BLaER1 treated with 17β-estradiol and CSF1 and Interleukin-3, amounts not matched to agents 10 nM and 100 nM (cell line): ENCODE data around the gene BSG.
A peak's percentile ranks its signal among the peaks of the same experiment; 100 is the strongest.

ENCODE experiments used
- H3K27ac ChIP-seq, 11 experiments: shearing (Covaris generic); formaldehyde crosslinking; 2 replicates each; pipeline ENCODE4 v1.8.1; 2022
- H3K27me3 ChIP-seq, 11 experiments: shearing (Covaris generic); formaldehyde crosslinking; 2 replicates each; pipeline ENCODE4 v1.8.1; 2022
- H3K36me3 ChIP-seq, 11 experiments: shearing (Covaris generic); formaldehyde crosslinking; 2 replicates each; pipeline ENCODE4 v1.8.1; 2022
- H3K4me1 ChIP-seq, 10 experiments: shearing (Covaris generic); formaldehyde crosslinking; 2 replicates each; pipeline ENCODE4 v1.8.1; 2022
- H3K4me2 ChIP-seq, 11 experiments: shearing (Covaris generic); formaldehyde crosslinking; 2 replicates each; pipeline ENCODE4 v1.8.1; 2022
- H3K4me3 ChIP-seq, 10 experiments: shearing (Covaris generic); formaldehyde crosslinking; 2 replicates each; pipeline ENCODE4 v1.8.1; 2022
- H3K9ac ChIP-seq, 11 experiments: shearing (Covaris generic); formaldehyde crosslinking; 2 replicates each; pipeline ENCODE4 v1.8.1; 2022
- H3K9me3 ChIP-seq, 11 experiments: shearing (Covaris generic); formaldehyde crosslinking; replicated peaks in 1 of 11; 2 replicates each; pipeline ENCODE4 v1.8.1; 2022
- H4K20me1 ChIP-seq, 11 experiments: shearing (Covaris generic); formaldehyde crosslinking; 2 replicates each; pipeline ENCODE4 v1.8.1; 2022
- Cebpa-rat ChIP-seq, 11 experiments: shearing (Covaris generic); IDR thresholded peaks; 2 replicates each; pipeline ENCODE4 v1.8.1; 2022

BSG gene

GRCh38 chr19:547836-548720, 24.3 kb upstream of the BSG start:
- Histone ChIP-seq H3K4me3 (no peak overlapping the region), H3K36me3 (peaks cover 0 to 9% (median 4%) of the 10 kb centered on the region in 11 experiments; a peak in 8 of 22 replicates), H3K9me3 (no peaks in the 10 kb centered on the region), H3K4me1 (peaks cover 0 to 19% (median 9%) of the 10 kb centered on the region in 10 experiments; a peak in 11 of 20 replicates), H3K27me3 (no peaks in the 10 kb centered on the region), H3K27ac (no peak overlapping the region), H4K20me1 (peaks cover 0 to 12% (median 2%) of the 10 kb centered on the region in 11 experiments; a peak in 8 of 22 replicates), H3K4me2 (no peak overlapping the region), H3K9ac (no peak overlapping the region)
- no peak for TF ChIP-seq Cebpa-rat (IDR thresholded peaks at IDR 0.05)

GRCh38 chr19:548886-549830, 23.2 kb upstream of the BSG start:
- no peak overlapping the region for H3K4me3 ChIP-seq
- no peak for TF ChIP-seq Cebpa-rat (IDR thresholded peaks at IDR 0.05)
- H3K4me2 ChIP-seq, result no peak overlapping the region
- H3K9me3 ChIP-seq, result no peaks in the 10 kb centered on the region
- H4K20me1 ChIP-seq, result peaks cover 0 to 4% (median 0%) of the 10 kb centered on the region in 11 experiments; a peak in 6 of 22 replicates
- H3K27ac ChIP-seq, result no peak overlapping the region
- peaks cover 0 to 8% (median under 1%) of the 10 kb centered on the region in 10 experiments; a peak in 7 of 20 replicates for H3K4me1 ChIP-seq
- no peak overlapping the region for H3K9ac ChIP-seq
- no peaks in the 10 kb centered on the region for H3K36me3 ChIP-seq
- H3K27me3 ChIP-seq, result no peaks in the 10 kb centered on the region

- no peaks in the 10 kb centered on the region for H4K20me1 ChIP-seq
- H3K36me3 ChIP-seq, result no peaks in the 10 kb centered on the region
- H3K27me3 ChIP-seq, result no peaks in the 10 kb centered on the region
- TF ChIP-seq Cebpa-rat (IDR thresholded peaks at IDR 0.05), result no peak
- H3K9ac ChIP-seq, result no peak overlapping the region
- H3K4me3 ChIP-seq, result no peak overlapping the region
- H3K4me1 ChIP-seq, result peaks cover 0 to 28% (median 18%) of the 10 kb centered on the region in 10 experiments; a peak in 14 of 20 replicates
- H3K27ac ChIP-seq, result no peak overlapping the region
- no peak overlapping the region for H3K4me2 ChIP-seq
- no peaks in the 10 kb centered on the region for H3K9me3 ChIP-seq
Measured at GRCh38 chr19:554817-555216, 17.6 kb upstream of the BSG start.

- TF ChIP-seq Cebpa-rat (IDR thresholded peaks at IDR 0.05), result no peak
- peaks cover 0 to 34% (median 24%) of the 10 kb centered on the region in 10 experiments; a peak in 14 of 20 replicates for H3K4me1 ChIP-seq
- H3K27ac ChIP-seq, result no peak overlapping the region
Measured at GRCh38 chr19:555474-555808, 17.0 kb upstream of the BSG start.

GRCh38 chr19:556611-557382, 15.6 kb upstream of the BSG start:
- Histone ChIP-seq H3K4me2 (peak overlapping the region in 1 of 11 experiments; percentile 12; a peak in 3 of 22 replicates), H3K36me3 (no peaks in the 10 kb centered on the region), H4K20me1 (no peaks in the 10 kb centered on the region), H3K9ac (no peak overlapping the region), H3K9me3 (peaks cover 0 to 10% (median 8%) of the 10 kb centered on the region in 11 experiments; a peak in 12 of 22 replicates), H3K4me3 (no peak overlapping the region), H3K27me3 (no peaks in the 10 kb centered on the region), H3K27ac (no peak overlapping the region), H3K4me1 (peaks cover 0 to 32% (median 21%) of the 10 kb centered on the region in 10 experiments; a peak in 14 of 20 replicates)
- TF ChIP-seq Cebpa-rat (IDR thresholded peaks at IDR 0.05), result no peak

More at GRCh38 chr19:555474-555808, 17.0 kb upstream of the BSG start:
- H3K4me3 ChIP-seq, result no peak overlapping the region
- no peaks in the 10 kb centered on the region for H3K9me3 ChIP-seq
- H3K9ac ChIP-seq, result no peak overlapping the region
- H3K4me2 ChIP-seq, result no peak overlapping the region; a peak in 1 of 22 replicates
- no peaks in the 10 kb centered on the region for H4K20me1 ChIP-seq
- H3K27me3 ChIP-seq, result no peaks in the 10 kb centered on the region
- H3K36me3 ChIP-seq, result no peaks in the 10 kb centered on the region

- peak overlapping the region in 8 of 11 experiments; percentile 19 to 52 (median 40); a peak in 9 of 22 replicates for H3K9ac ChIP-seq
- peak overlapping the region in 7 of 11 experiments; percentile 26 to 60 (median 45); a peak in 12 of 22 replicates for H3K4me2 ChIP-seq
- H3K4me3 ChIP-seq, result no peak overlapping the region
- peaks cover 5 to 29% (median 26%) of the 10 kb centered on the region in 11 experiments; a peak in 21 of 22 replicates for H3K9me3 ChIP-seq
- H3K27ac ChIP-seq, result peak overlapping the region in 5 of 11 experiments; percentile 16 to 48 (median 35); a peak in 8 of 22 replicates
- TF ChIP-seq Cebpa-rat (IDR thresholded peaks at IDR 0.05), result no peak
- no peaks in the 10 kb centered on the region for H4K20me1 ChIP-seq
- H3K27me3 ChIP-seq, result no peaks in the 10 kb centered on the region
- H3K36me3 ChIP-seq, result peaks cover 0 to 17% (median 9%) of the 10 kb centered on the region in 11 experiments; a peak in 8 of 22 replicates
- peaks cover 0 to 32% (median 21%) of the 10 kb centered on the region in 10 experiments; a peak in 14 of 20 replicates for H3K4me1 ChIP-seq
Measured at GRCh38 chr19:558770-559439, 13.5 kb upstream of the BSG start.

- no peak overlapping the region for H3K27ac ChIP-seq
- H3K9me3 ChIP-seq, result peaks cover 5 to 29% (median 26%) of the 10 kb centered on the region in 11 experiments; a peak in 21 of 22 replicates
- no peak for TF ChIP-seq Cebpa-rat (IDR thresholded peaks at IDR 0.05)
- H4K20me1 ChIP-seq, result no peaks in the 10 kb centered on the region
- peaks cover 0 to 32% (median 21%) of the 10 kb centered on the region in 10 experiments; a peak in 14 of 20 replicates for H3K4me1 ChIP-seq
- no peak overlapping the region for H3K4me3 ChIP-seq
- H3K4me2 ChIP-seq, result peak overlapping the region in 4 of 11 experiments; percentile 42 to 60 (median 50); a peak in 4 of 22 replicates
- no peaks in the 10 kb centered on the region for H3K27me3 ChIP-seq
- peaks cover 0 to 17% (median 9%) of the 10 kb centered on the region in 11 experiments; a peak in 8 of 22 replicates for H3K36me3 ChIP-seq
- H3K9ac ChIP-seq, result no peak overlapping the region
Measured at GRCh38 chr19:560121-560520, 12.3 kb upstream of the BSG start.
